HepG2 (cell line): Measurements from ENCODE around the gene BOD1. TPM values are rescaled to one million over a fixed set of nuclear protein-coding genes. Genes with fewer than 3 reads are reported as not detected.

ENCODE experiments used
- CEBPG ChIP-seq: IDR thresholded peaks from 2 replicates; pipeline ENCODE4 v1.6.1; 2016
- EED ChIP-seq: sonication (generic); formaldehyde crosslinking; IDR thresholded peaks from 2 replicates; pipeline ENCODE4 v1.5.0; 2020; ENCODE audit warnings: mild to moderate bottlenecking, missing genetic modification reagents
- PAX8 ChIP-seq: sonication (generic); formaldehyde crosslinking; IDR thresholded peaks from 2 replicates; pipeline ENCODE4 v1.8.0; 2022; ENCODE audit warnings: mild to moderate bottlenecking, missing genetic modification reagents, borderline replicate concordance
- TBX2 ChIP-seq: sonication (generic); formaldehyde crosslinking; IDR thresholded peaks from 2 replicates; pipeline ENCODE4 v1.5.0; 2020; ENCODE audit warnings: missing genetic modification reagents, mild to moderate bottlenecking, borderline replicate concordance
- ZNF143 ChIP-seq: sonication (generic); formaldehyde crosslinking; IDR thresholded peaks from 2 replicates; pipeline ENCODE4 v1.4.0; 2020; ENCODE audit warnings: missing genetic modification reagents
- ZNF644 ChIP-seq: IDR thresholded peaks from 2 replicates; pipeline ENCODE4 v1.6.1; 2016; ENCODE audit warnings: low read depth
- polyA plus RNA-seq, 8 experiments: library from polyadenylated mRNA; depleted of rRNA in 3 of 8; stranded (reverse) in 7 of 8; unstranded in 1 of 8; fragments of >200 nt; fragmentation: Illumina TruSeq in 4 of 8; extraction: Trizol in 4 of 8; gene quantifications; 2 replicates each; pipeline versions ENCODE4 v1.2.1 to v1.2.3, GENCODE V29; 2011 to 2016; ENCODE audit warnings: low read depth in 4 of 8, missing spikeins in 1 of 8, mixed read lengths in 1 of 8; ENCODE audit not compliant: insufficient read depth in 1 of 8
- total RNA-seq, 5 experiments: library from RNA; depleted of rRNA; stranded (reverse); fragments of >200 nt; fragmentation: Illumina TruSeq; extraction: Trizol; gene quantifications; 2 replicates each; pipeline ENCODE4 v1.2.3, GENCODE V29; 2016; ENCODE audit warnings: low read depth in 1 of 5
- TF ChIP-seq, protein P1 (sequence below): sonication (generic); formaldehyde crosslinking; IDR thresholded peaks from 2 replicates; pipeline ENCODE4 v1.5.1; 2020; ENCODE audit warnings: mild to moderate bottlenecking, missing genetic modification reagents, borderline replicate concordance
- TF ChIP-seq, protein P2 (sequence below): sonication (generic); formaldehyde crosslinking; IDR thresholded peaks from 2 replicates; pipeline ENCODE4 v1.5.0; 2020; ENCODE audit warnings: mild to moderate bottlenecking, missing genetic modification reagents, borderline replicate concordance
- TF ChIP-seq, protein P3 (sequence below): sonication (generic); formaldehyde crosslinking; IDR thresholded peaks from 2 replicates; pipeline ENCODE4 v1.4.0; 2020; ENCODE audit warnings: missing genetic modification reagents
- TF ChIP-seq, protein P4 (sequence below): sonication (generic); formaldehyde crosslinking; IDR thresholded peaks from 2 replicates; pipeline ENCODE4 v1.4.0; 2020; ENCODE audit warnings: mild to moderate bottlenecking, missing genetic modification reagents

Gene BOD1
- total and polyA plus RNA-seq, 2 of the 13 experiments (the other 11 are each of a cell fraction or from before 2014, with no cell fraction given): 81.5 to 103 TPM

DNA sequence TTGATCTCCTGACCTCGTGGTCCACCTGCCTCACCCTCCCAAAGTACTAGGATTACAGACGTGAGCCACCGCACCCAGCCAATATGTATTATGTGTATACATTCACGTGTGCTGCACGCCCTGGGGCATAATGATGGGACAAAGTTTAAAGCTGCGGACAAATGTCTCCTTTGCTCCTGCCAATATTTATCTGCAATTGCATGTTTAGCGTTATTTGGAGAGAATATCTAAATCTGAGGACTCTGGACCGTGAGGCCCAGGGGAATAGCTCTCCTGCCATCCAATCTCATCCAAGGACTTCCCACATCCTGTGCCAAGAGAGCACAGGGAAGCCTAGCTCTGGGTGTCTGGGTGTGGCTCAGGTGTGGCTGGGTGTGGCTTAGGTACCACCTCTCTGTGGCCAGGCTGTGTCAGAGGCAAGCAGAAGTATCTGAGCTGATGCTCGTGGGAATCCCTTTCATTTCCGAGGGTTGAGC lies 6.9 kb upstream of the BOD1 start (continued):
- TF ChIP-seq, protein P1, sequence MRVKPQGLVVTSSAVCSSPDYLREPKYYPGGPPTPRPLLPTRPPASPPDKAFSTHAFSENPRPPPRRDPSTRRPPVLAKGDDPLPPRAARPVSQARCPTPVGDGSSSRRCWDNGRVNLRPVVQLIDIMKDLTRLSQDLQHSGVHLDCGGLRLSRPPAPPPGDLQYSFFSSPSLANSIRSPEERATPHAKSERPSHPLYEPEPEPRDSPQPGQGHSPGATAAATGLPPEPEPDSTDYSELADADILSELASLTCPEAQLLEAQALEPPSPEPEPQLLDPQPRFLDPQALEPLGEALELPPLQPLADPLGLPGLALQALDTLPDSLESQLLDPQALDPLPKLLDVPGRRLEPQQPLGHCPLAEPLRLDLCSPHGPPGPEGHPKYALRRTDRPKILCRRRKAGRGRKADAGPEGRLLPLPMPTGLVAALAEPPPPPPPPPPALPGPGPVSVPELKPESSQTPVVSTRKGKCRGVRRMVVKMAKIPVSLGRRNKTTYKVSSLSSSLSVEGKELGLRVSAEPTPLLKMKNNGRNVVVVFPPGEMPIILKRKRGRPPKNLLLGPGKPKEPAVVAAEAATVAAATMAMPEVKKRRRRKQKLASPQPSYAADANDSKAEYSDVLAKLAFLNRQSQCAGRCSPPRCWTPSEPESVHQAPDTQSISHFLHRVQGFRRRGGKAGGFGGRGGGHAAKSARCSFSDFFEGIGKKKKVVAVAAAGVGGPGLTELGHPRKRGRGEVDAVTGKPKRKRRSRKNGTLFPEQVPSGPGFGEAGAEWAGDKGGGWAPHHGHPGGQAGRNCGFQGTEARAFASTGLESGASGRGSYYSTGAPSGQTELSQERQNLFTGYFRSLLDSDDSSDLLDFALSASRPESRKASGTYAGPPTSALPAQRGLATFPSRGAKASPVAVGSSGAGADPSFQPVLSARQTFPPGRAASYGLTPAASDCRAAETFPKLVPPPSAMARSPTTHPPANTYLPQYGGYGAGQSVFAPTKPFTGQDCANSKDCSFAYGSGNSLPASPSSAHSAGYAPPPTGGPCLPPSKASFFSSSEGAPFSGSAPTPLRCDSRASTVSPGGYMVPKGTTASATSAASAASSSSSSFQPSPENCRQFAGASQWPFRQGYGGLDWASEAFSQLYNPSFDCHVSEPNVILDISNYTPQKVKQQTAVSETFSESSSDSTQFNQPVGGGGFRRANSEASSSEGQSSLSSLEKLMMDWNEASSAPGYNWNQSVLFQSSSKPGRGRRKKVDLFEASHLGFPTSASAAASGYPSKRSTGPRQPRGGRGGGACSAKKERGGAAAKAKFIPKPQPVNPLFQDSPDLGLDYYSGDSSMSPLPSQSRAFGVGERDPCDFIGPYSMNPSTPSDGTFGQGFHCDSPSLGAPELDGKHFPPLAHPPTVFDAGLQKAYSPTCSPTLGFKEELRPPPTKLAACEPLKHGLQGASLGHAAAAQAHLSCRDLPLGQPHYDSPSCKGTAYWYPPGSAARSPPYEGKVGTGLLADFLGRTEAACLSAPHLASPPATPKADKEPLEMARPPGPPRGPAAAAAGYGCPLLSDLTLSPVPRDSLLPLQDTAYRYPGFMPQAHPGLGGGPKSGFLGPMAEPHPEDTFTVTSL (CRISPR knock-in tag): peak; percentile 78; the same call in 1 of the 2 replicates
- TF ChIP-seq, protein P2, sequence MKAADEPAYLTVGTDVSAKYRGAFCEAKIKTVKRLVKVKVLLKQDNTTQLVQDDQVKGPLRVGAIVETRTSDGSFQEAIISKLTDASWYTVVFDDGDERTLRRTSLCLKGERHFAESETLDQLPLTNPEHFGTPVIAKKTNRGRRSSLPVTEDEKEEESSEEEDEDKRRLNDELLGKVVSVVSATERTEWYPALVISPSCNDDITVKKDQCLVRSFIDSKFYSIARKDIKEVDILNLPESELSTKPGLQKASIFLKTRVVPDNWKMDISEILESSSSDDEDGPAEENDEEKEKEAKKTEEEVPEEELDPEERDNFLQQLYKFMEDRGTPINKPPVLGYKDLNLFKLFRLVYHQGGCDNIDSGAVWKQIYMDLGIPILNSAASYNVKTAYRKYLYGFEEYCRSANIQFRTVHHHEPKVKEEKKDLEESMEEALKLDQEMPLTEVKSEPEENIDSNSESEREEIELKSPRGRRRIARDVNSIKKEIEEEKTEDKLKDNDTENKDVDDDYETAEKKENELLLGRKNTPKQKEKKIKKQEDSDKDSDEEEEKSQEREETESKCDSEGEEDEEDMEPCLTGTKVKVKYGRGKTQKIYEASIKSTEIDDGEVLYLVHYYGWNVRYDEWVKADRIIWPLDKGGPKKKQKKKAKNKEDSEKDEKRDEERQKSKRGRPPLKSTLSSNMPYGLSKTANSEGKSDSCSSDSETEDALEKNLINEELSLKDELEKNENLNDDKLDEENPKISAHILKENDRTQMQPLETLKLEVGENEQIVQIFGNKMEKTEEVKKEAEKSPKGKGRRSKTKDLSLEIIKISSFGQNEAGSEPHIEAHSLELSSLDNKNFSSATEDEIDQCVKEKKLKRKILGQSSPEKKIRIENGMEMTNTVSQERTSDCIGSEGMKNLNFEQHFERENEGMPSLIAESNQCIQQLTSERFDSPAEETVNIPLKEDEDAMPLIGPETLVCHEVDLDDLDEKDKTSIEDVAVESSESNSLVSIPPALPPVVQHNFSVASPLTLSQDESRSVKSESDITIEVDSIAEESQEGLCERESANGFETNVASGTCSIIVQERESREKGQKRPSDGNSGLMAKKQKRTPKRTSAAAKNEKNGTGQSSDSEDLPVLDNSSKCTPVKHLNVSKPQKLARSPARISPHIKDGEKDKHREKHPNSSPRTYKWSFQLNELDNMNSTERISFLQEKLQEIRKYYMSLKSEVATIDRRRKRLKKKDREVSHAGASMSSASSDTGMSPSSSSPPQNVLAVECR (CRISPR knock-in tag): peak; percentile 51; the same call in 1 of the 2 replicates
- TF ChIP-seq EED (no peak), CEBPG (CRISPR knock-in tag) (peak; percentile 34), ZNF644 (CRISPR knock-in tag) (no peak), ZNF143 (CRISPR knock-in tag) (no peak), PAX8 (CRISPR knock-in tag) (no peak), TBX2 (CRISPR knock-in tag) (peak; percentile 77; the same call in 1 of the 2 replicates)
- TF ChIP-seq, protein P3, sequence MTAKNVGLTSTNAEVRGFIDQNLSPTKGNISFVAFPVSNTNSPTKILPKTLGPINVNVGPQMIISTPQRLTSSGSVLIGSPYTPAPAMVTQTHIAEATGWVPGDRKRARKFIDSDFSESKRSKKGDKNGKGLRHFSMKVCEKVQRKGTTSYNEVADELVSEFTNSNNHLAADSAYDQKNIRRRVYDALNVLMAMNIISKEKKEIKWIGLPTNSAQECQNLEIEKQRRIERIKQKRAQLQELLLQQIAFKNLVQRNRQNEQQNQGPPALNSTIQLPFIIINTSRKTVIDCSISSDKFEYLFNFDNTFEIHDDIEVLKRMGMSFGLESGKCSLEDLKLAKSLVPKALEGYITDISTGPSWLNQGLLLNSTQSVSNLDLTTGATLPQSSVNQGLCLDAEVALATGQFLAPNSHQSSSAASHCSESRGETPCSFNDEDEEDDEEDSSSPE (CRISPR knock-in tag): no peak
- TF ChIP-seq, protein P4, sequence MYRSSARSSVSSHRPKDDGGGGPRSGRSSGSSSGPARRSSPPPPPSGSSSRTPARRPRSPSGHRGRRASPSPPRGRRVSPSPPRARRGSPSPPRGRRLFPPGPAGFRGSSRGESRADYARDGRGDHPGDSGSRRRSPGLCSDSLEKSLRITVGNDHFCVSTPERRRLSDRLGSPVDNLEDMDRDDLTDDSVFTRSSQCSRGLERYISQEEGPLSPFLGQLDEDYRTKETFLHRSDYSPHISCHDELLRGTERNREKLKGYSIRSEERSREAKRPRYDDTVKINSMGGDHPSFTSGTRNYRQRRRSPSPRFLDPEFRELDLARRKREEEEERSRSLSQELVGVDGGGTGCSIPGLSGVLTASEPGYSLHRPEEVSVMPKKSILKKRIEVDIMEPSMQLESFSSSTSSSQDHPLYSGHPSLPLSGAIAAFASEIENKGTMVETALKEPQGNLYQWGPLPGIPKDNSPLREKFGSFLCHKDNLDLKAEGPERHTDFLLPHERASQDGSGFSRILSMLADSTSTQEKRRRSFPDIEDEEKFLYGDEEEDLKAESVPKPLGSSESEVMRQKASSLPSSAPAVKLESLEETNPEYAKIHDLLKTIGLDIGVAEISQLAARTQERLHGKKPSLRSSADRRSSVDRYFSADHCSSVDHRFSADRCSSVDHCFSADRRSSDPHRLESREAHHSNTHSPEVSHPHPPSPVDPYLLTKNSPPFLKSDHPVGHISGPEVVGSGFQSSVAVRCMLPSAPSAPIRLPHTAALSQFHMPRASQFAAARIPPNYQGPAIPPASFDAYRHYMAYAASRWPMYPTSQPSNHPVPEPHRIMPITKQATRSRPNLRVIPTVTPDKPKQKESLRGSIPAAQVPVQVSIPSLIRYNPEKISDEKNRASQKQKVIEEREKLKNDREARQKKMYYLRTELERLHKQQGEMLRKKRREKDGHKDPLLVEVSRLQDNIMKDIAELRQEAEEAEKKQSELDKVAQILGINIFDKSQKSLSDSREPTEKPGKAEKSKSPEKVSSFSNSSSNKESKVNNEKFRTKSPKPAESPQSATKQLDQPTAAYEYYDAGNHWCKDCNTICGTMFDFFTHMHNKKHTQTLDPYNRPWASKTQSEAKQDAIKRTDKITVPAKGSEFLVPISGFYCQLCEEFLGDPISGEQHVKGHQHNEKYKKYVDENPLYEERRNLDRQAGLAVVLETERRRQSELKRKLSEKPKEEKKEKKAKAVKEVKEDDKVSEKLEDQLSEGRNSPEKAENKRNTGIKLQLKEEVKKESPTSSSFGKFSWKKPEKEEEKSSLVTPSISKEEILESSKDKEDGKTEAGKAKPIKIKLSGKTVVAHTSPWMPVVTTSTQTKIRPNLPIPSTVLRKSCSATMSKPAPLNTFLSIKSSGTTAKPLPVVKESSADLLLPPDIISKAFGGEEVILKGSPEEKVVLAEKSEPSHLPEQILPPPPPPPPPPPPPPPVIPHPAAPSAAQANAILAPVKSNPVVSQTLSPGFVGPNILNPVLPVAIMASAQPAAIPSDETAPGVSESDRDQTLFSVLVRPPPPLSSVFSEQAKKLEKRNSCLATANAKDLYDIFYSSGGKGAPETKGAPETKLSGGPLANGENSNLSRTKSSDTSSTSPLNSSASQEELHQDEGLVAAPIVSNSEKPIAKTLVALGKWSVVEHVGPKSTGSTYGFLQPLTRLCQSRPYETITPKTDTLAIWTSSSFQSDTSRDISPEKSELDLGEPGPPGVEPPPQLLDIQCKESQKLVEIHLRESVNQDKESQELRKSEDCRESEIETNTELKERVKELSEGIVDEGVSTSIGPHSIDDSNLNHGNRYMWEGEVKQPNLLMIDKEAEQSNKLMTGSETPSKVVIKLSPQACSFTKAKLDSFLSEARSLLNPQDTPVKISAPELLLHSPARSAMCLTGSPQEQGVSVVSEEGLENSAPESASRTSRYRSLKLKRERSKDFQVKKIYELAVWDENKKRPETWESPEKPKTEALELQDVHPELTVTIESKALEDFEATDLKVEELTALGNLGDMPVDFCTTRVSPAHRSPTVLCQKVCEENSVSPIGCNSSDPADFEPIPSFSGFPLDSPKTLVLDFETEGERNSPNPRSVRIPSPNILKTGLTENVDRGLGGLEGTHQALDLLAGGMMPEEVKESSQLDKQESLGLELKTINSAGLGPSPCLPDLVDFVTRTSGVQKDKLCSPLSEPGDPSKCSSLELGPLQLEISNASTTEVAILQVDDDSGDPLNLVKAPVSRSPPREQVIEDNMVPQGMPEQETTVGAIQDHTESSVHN (CRISPR knock-in tag): no peak
